ENCODE results near the gene DBP.

The DBP gene

GRCh38 chr19:48624791-48625723 is 12.1 kb downstream of the DBP start:
- DNase-seq: no peak

GRCh38 chr19:48624067-48624594 is 13.0 kb downstream of the DBP start:
- DNase-seq: peak; percentile 55

- no peak for DNase-seq
Measured at GRCh38 chr19:48623556-48624066, 13.6 kb downstream of the DBP start.

GRCh38 chr19:48619692-48620585 is 17.2 kb downstream of the DBP start:
- DNase-seq: no peak

- DNase-seq: peak; percentile 63
Measured at GRCh38 chr19:48618916-48619691, 18.1 kb downstream of the DBP start, which contains the start of the genes RPL18 and SPHK2. Gene RPL18 (minus strand): TSS chr19:48619178. CDS start chr19:48619143, 35 bp downstream. Gene SPHK2 (plus strand): TSS chr19:48619506. CDS start chr19:48620515, 1,009 bp downstream.

- DNase-seq: no peak
Measured at GRCh38 chr19:48618278-48618915, 18.8 kb downstream of the DBP start.

- no peak for DNase-seq
Measured at GRCh38 chr19:48617146-48617937, 19.8 kb downstream of the DBP start.

GRCh38 chr19:48616491-48617056 is 20.6 kb downstream of the DBP start:
- no peak for DNase-seq

- no peak for DNase-seq
Measured at GRCh38 chr19:48616041-48616436, 21.1 kb downstream of the DBP start.

- no peak for DNase-seq
Measured at GRCh38 chr19:48615231-48616040, 21.7 kb downstream of the DBP start.

GRCh38 chr19:48614436-48615230 is 22.5 kb downstream of the DBP start, which contains the start of gene FAM83E:
Gene FAM83E (minus strand): TSS chr19:48615076. CDS start chr19:48613372, 1,704 bp downstream.
- DNase-seq: no peak

GRCh38 chr19:48613852-48614435 is 23.2 kb downstream of the DBP start:
- no peak for DNase-seq

- DNase-seq: no peak
Measured at GRCh38 chr19:48613024-48613851, 23.9 kb downstream of the DBP start.

GRCh38 chr19:48611872-48612271 is 25.3 kb downstream of the DBP start:
- no peak for DNase-seq

- DNase-seq: no peak
Measured at GRCh38 chr19:48609571-48610108, 27.5 kb downstream of the DBP start.

- DNase-seq: no peak
Measured at GRCh38 chr19:48608798-48609263, 28.3 kb downstream of the DBP start.

GRCh38 chr19:48607359-48607755 is 29.8 kb downstream of the DBP start:
- DNase-seq: no peak
